K562 (cell line): ENCODE data around the gene IMMP2L. TPM values are rescaled to one million over a fixed set of nuclear protein-coding genes. Genes with fewer than 3 reads are reported as not detected.

ENCODE experiments used
- CHCHD3 ChIP-seq: fragments of 250-450 bp; sonication (Bioruptor Pico); IDR thresholded peaks from 2 replicates; pipeline ENCODE4 v2.1.2; 2022; ENCODE audit warnings: mild to moderate bottlenecking
- CHD1 ChIP-seq: fragments of 200-600 bp; sonication (generic); IDR thresholded peaks from one replicate; pipeline ENCODE4 v1.6.1; 2012; ENCODE audit warnings: mild to moderate bottlenecking, moderate library complexity, low read length, inconsistent platforms
- CREB3L1 ChIP-seq: fragments of 450-650 bp; IDR thresholded peaks from 2 replicates; pipeline ENCODE4 v1.6.1; 2014; ENCODE audit warnings: low read depth, mild to moderate bottlenecking, moderate library complexity, borderline replicate concordance
- CTCF ChIP-seq, 3 experiments: IDR thresholded peaks in 2 of 3; conservative IDR thresholded peaks in 1 of 3; 2 replicates each; pipeline ENCODE4 v1.5.1; 2011 to 2012; ENCODE audit warnings: low read length in 3 of 3, mild to moderate bottlenecking in 3 of 3, control low read depth in 2 of 3, improper control_type of control experiment in 1 of 3, inconsistent platforms in 1 of 3, low read depth in 1 of 3, mixed read lengths in 1 of 3, moderate library complexity in 1 of 3; ENCODE audit not compliant: insufficient read depth in 2 of 3
- FOXK2 ChIP-seq, 2 experiments: fragments of 450-650 bp; IDR thresholded peaks in 1 of 2; conservative IDR thresholded peaks in 1 of 2; 2 replicates each; pipeline ENCODE4 v1.6.1; 2016; ENCODE audit warnings: low read depth in 2 of 2, mild to moderate bottlenecking in 1 of 2
- IRF1 ChIP-seq: sonication (generic); formaldehyde crosslinking; IDR thresholded peaks from 2 replicates; pipeline ENCODE4 v1.8.0; 2022; ENCODE audit warnings: missing genetic modification reagents, mild to moderate bottlenecking, borderline replicate concordance
- PTBP1 ChIP-seq: fragments of 200-400 bp; formaldehyde crosslinking; IDR thresholded peaks from 2 replicates; pipeline ENCODE4 v1.6.1; 2017; ENCODE audit warnings: low read depth, low read length
- PTTG1 ChIP-seq: fragments of 450-650 bp; IDR thresholded peaks from 2 replicates; pipeline ENCODE4 v1.6.1; 2016; ENCODE audit warnings: low read depth, mild to moderate bottlenecking, missing genetic modification characterization, missing compliant biosample characterization
- SMAD4 ChIP-seq: fragments of 250-450 bp; sonication (Bioruptor Pico); conservative IDR thresholded peaks from 2 replicates; pipeline ENCODE4 v1.8.0; 2021; ENCODE audit warnings: inconsistent platforms, mild to moderate bottlenecking, moderate library complexity
- TEAD1 ChIP-seq, 2 experiments: fragments of 450-650 bp in 1 of 2; sonication (generic) in 1 of 2; formaldehyde crosslinking; IDR thresholded peaks; 2 replicates each; pipeline versions ENCODE4 v1.4.0 to v1.8.0; 2020 to 2022; ENCODE audit warnings: mild to moderate bottlenecking in 2 of 2, missing genetic modification reagents in 1 of 2
- UBTF ChIP-seq, 2 experiments: IDR thresholded peaks; 2 replicates each; pipeline ENCODE4 v1.6.1; 2012; ENCODE audit warnings: improper control_type of control experiment in 2 of 2, low read depth in 2 of 2, low read length in 2 of 2, borderline replicate concordance in 1 of 2
- XRCC3 ChIP-seq: fragments of 450-650 bp; IDR thresholded peaks from 2 replicates; pipeline ENCODE4 v1.6.1; 2017; ENCODE audit warnings: mild to moderate bottlenecking, moderate library complexity
- ZFP1 ChIP-seq: fragments of 450-650 bp; formaldehyde crosslinking; IDR thresholded peaks from 2 replicates; pipeline ENCODE4 v1.4.0; 2020; ENCODE audit warnings: mild to moderate bottlenecking, mixed read lengths
- ZNF212 ChIP-seq: fragments of 450-650 bp; formaldehyde crosslinking; IDR thresholded peaks from 2 replicates; pipeline ENCODE4 v1.4.0; 2020; ENCODE audit warnings: mild to moderate bottlenecking
- ZNF449 ChIP-seq: fragments of 250-450 bp; sonication (Bioruptor Pico); IDR thresholded peaks from 2 replicates; pipeline ENCODE4 v1.8.0; 2022; ENCODE audit warnings: moderate library complexity, mild to moderate bottlenecking, inconsistent platforms
- ZNF551 ChIP-seq: fragments of 250-450 bp; sonication (Bioruptor Pico); IDR thresholded peaks from 2 replicates; pipeline ENCODE4 v1.5.0; 2021; ENCODE audit warnings: mild to moderate bottlenecking, moderate library complexity
- ZNF561 ChIP-seq: fragments of 450-650 bp; formaldehyde crosslinking; conservative IDR thresholded peaks from 2 replicates; pipeline ENCODE4 v1.4.0; 2020; ENCODE audit warnings: mild to moderate bottlenecking, moderate library complexity
- ZNF583 ChIP-seq: fragments of 250-450 bp; sonication (Bioruptor Pico); IDR thresholded peaks from 2 replicates; pipeline ENCODE4 v1.4.0; 2020
- polyA plus RNA-seq, 8 experiments: library from polyadenylated mRNA; depleted of rRNA in 4 of 8; stranded (reverse) in 5 of 8; unstranded in 3 of 8; fragments of >200 nt; fragmentation: Nextera tagmentation in 2 of 8; fragmentation: Illumina TruSeq in 1 of 8; extraction: Ambion mirVana in 2 of 8; extraction: Trizol in 1 of 8; gene quantifications; 2 replicates each; pipeline versions ENCODE4 v1.2.1 to v1.2.3, GENCODE V29; 2011 to 2014; ENCODE audit warnings: inconsistent platforms in 1 of 8, missing spikeins in 1 of 8
- total RNA-seq, 7 experiments: library from RNA; depleted of rRNA in 6 of 7; stranded (reverse); fragments of >200 nt in 6 of 7; fragmentation: Illumina TruSeq in 2 of 7; extraction: Trizol in 2 of 7; gene quantifications; 2 replicates each; pipeline versions ENCODE4 v1.2.1 to v1.2.3, GENCODE V29; 2011 to 2021; ENCODE audit warnings: low replicate concordance in 1 of 7

The IMMP2L gene
- total and polyA plus RNA-seq, 9 of the 15 experiments (the other 6 are each of a cell fraction or from before 2014, with no cell fraction given), result 29.7 to 116 (median 53.0) TPM

GRCh38 chr7:111561904-111562732 is at the start of gene IMMP2L (continued):
- TF ChIP-seq CTCF (IDR thresholded peaks at IDR 0.05 in 2 of 3, conservative IDR thresholded peaks at IDR 0.05 in 1 of 3; ENCODE audit: insufficient read depth in 2 of 3, low read depth in 1 of 3, low read length in 3 of 3) (peak; percentile 81 to 87 (median 84)), ZNF212 (CRISPR knock-in tag) (0 out of 2 replicates have a peak, but pooled peaks have one; percentile 16), ZFP1 (CRISPR knock-in tag) (0 out of 2 replicates have a peak, but pooled peaks have one; percentile 51), ZNF561 (no peak), XRCC3 (no peak), FOXK2 (conservative IDR thresholded peaks at IDR 0.05 in 1 of 2, IDR thresholded peaks at IDR 0.05 in 1 of 2; ENCODE audit: low read depth in 2 of 2) (peak; percentile 89 to 94), IRF1 (CRISPR knock-in tag) (peak; percentile 97; the same call in 1 of the 2 replicates), PTTG1 (tag) (no peak), SMAD4 (peak; percentile 85), ZNF551 (CRISPR knock-in tag) (no peak), CHCHD3 (CRISPR knock-in tag) (0 out of 2 replicates have a peak, but pooled peaks have one; percentile 15), CREB3L1 (peak; percentile 81; the same call in 1 of the 2 replicates), CHD1 (peak; percentile 64), TEAD1 (CRISPR knock-in tag; IDR thresholded peaks at IDR 0.05) (peak; percentile 23 to 83; a peak in 3 of 4 replicates), PTBP1 (no peak), ZNF449 (CRISPR knock-in tag) (no peak), UBTF (IDR thresholded peaks at IDR 0.05; ENCODE audit: borderline replicate concordance in 1 of 2, low read depth in 2 of 2, low read length in 2 of 2) (peak; percentile 79 to 88; a peak in 3 of 4 replicates), ZNF583 (CRISPR knock-in tag) (no peak; the same call in none of the 2 replicates)
